Breast epithelium (tissue), 3 donors: Measurements from ENCODE around the gene SYTL1.

Source experiments
- POLR2A ChIP-seq: fragments of 450-650 bp; IDR thresholded peaks from one replicate; pipeline ENCODE4 v1.6.1; 2016; ENCODE audit warnings: antibody characterized with exemption, mild to moderate bottlenecking, moderate library complexity
- POLR2AphosphoS5 ChIP-seq, 3 donors: sonication (generic); formaldehyde crosslinking; IDR thresholded peaks; one replicate each; pipeline ENCODE4 v1.6.1; 2017; ENCODE audit warnings: antibody characterized with exemption in 3 of 3
- TF ChIP-seq, protein P1 (sequence below), 3 donors: fragments of 450-650 bp; IDR thresholded peaks; one replicate each; pipeline ENCODE4 v1.5.1; 2016 to 2017; ENCODE audit warnings: antibody characterized with exemption in 3 of 3, mild to moderate bottlenecking in 3 of 3, moderate library complexity in 3 of 3

DNA sequence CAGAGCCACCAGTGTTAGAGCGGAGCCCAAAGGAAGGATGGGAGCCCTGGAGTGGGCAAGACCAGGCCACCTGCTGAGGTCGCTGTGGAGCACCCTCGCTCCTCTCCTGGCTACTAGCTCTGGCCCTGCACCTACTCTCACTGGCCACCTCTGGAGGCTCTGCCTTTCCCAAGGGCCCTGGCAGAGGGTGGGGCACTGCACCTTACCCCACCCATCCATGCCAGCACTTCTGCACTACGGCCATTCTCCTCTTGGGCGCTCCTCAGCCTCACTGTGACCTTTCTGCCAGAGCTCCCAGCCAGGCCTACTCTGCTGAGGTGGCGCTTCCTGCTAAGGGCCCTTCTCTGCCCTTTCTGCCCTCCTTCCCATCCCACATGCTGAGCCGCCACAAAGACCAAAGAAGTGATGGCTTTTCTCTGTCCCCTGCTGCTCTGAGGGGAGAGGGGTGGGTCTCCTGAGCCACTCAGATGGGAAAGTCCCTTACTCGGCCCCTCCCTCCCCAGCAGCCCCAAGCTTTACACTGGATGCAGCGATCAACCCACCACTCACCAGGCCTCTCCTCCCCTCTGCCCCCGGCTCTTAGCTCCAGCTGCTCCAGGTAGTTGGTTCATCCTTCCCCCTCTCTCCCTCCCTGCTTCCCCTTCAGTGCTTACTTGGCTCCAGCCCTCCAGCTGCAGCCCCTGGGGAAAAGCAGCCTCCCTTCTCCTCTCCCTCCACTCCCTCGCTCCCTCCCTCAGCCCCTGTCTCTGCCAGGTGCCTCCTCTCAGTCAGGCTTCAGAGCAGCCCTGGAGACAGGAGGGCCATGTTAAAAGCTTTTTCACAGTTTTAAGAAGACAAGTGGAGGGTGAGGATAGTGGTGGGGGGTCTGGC, 34.7 kb upstream of the SYTL1 start:
- TF ChIP-seq, protein P1, sequence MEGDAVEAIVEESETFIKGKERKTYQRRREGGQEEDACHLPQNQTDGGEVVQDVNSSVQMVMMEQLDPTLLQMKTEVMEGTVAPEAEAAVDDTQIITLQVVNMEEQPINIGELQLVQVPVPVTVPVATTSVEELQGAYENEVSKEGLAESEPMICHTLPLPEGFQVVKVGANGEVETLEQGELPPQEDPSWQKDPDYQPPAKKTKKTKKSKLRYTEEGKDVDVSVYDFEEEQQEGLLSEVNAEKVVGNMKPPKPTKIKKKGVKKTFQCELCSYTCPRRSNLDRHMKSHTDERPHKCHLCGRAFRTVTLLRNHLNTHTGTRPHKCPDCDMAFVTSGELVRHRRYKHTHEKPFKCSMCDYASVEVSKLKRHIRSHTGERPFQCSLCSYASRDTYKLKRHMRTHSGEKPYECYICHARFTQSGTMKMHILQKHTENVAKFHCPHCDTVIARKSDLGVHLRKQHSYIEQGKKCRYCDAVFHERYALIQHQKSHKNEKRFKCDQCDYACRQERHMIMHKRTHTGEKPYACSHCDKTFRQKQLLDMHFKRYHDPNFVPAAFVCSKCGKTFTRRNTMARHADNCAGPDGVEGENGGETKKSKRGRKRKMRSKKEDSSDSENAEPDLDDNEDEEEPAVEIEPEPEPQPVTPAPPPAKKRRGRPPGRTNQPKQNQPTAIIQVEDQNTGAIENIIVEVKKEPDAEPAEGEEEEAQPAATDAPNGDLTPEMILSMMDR (IDR thresholded peaks at IDR 0.05) = no peak
- TF ChIP-seq POLR2A (no peak), POLR2AphosphoS5 (IDR thresholded peaks at IDR 0.05) (no peak)
